ENCODE data around the gene C10orf53.

Gene C10orf53, protein sequence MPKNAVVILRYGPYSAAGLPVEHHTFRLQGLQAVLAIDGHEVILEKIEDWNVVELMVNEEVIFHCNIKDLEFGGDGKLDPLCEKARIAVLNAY

GRCh38 chr10:49679480-49679893 is at the start of gene C10orf53:
C10orf53 (plus strand) TSS chr10:49679651; CDS start chr10:49679698, 47 bp downstream.
- no peak within 1 kb of the TSS for H3K4me3 ChIP-seq (ENCODE audit: low read depth in 1 of 2, low read length in 1 of 2)
- TF ChIP-seq, protein P1, sequence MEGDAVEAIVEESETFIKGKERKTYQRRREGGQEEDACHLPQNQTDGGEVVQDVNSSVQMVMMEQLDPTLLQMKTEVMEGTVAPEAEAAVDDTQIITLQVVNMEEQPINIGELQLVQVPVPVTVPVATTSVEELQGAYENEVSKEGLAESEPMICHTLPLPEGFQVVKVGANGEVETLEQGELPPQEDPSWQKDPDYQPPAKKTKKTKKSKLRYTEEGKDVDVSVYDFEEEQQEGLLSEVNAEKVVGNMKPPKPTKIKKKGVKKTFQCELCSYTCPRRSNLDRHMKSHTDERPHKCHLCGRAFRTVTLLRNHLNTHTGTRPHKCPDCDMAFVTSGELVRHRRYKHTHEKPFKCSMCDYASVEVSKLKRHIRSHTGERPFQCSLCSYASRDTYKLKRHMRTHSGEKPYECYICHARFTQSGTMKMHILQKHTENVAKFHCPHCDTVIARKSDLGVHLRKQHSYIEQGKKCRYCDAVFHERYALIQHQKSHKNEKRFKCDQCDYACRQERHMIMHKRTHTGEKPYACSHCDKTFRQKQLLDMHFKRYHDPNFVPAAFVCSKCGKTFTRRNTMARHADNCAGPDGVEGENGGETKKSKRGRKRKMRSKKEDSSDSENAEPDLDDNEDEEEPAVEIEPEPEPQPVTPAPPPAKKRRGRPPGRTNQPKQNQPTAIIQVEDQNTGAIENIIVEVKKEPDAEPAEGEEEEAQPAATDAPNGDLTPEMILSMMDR (IDR thresholded peaks at IDR 0.05), result no peak
- H3K4me1 ChIP-seq (ENCODE audit: control insufficient read depth in 1 of 2, insufficient read depth in 1 of 2, low read depth in 1 of 2, low read length in 1 of 2), result peaks cover 0 to 6% of the 10 kb centered on the region in 2 experiments

DNA sequence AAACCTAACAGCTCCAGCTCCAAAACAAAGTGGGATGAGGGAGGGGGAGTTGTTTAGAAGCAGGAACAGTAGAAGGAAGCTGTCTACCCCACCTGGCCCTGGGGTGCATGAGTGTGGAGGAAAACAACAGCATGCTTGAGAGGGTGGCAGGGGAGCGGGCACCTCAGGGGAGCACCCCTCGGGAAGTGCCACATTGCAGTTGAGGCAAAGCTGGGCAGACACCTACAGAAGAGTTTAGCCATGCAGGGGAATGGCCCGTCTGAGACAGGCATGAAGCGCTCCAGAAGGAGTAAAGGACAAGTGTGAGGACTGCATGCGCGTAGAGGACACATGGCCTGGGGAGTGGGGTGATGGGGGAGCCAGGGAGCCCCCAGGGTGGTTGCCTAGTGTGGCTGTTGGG is 47.5 kb upstream of the C10orf53 start:
- Histone ChIP-seq H3K27ac (no peak overlapping the region), H3K27me3 (peaks cover 78% of the 10 kb centered on the region), H3K4me3 (ENCODE audit: low read depth in 1 of 2, low read length in 1 of 2) (no peak overlapping the region), H3K4me1 (ENCODE audit: control insufficient read depth in 1 of 2, insufficient read depth in 1 of 2, low read depth in 1 of 2, low read length in 1 of 2) (no peaks in the 10 kb centered on the region), H3K9me3 (no peaks in the 10 kb centered on the region), H3K36me3 (no peaks in the 10 kb centered on the region)
- TF ChIP-seq, protein P1 (IDR thresholded peaks at IDR 0.05), result no peak

More at GRCh38 chr10:49679480-49679893, at the start of gene C10orf53:
- no peak within 1 kb of the TSS for H3K27ac ChIP-seq
- no peaks in the 10 kb centered on the region for H3K36me3 ChIP-seq
- H3K27me3 ChIP-seq, result peaks cover 92% of the 10 kb centered on the region
- H3K9me3 ChIP-seq, result no peaks in the 10 kb centered on the region

DNA sequence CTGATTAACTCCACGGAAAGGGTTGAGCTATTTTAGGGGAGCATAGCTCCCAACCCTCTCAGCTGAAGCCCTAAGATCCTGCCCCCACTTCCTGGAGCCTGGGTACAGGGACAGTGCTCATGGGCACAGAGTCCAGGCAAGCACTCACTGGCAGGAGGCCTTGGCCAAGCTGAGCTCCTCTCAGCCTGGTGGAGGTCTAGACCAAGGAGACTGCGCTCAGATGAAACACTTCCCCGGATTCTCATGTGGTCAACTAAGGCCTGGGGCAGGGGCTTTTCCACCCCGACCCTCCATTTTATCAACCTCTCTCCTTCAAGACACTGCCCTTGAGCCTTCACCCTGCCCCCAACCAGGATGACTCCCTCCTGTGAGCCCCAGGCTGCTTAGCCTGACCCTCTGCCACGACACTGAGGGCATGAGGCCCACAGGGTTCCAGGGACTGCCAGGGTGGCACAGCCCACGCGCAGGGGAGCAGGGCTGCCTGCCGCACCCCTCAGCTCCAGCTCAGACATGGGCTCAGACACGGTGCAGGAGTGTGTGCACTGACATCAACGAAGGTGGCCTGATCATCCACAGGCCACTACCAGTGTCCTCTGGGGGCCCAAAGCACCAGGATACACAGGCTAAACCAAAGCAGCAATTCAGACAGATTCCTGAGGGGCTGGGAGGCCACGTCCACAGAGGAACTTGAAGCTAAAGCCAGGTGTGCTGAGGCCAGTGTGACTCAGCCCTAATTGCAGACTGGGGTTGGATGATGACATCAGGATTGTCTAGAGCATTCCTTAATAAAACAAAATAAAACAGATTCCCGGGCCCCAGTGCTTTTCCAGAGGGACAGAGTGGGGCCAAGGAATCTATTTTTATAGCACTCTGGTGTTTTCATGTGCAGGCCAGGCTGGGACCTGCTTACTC is 46.8 kb upstream of the C10orf53 start:
- TF ChIP-seq, protein P1 (IDR thresholded peaks at IDR 0.05), result no peak
- Histone ChIP-seq H3K27me3 (peaks cover 85% of the 10 kb centered on the region), H3K4me3 (ENCODE audit: low read depth in 1 of 2, low read length in 1 of 2) (no peak overlapping the region), H3K27ac (no peak overlapping the region), H3K36me3 (no peaks in the 10 kb centered on the region), H3K4me1 (ENCODE audit: control insufficient read depth in 1 of 2, insufficient read depth in 1 of 2, low read depth in 1 of 2, low read length in 1 of 2) (no peaks in the 10 kb centered on the region), H3K9me3 (no peaks in the 10 kb centered on the region)

DNA sequence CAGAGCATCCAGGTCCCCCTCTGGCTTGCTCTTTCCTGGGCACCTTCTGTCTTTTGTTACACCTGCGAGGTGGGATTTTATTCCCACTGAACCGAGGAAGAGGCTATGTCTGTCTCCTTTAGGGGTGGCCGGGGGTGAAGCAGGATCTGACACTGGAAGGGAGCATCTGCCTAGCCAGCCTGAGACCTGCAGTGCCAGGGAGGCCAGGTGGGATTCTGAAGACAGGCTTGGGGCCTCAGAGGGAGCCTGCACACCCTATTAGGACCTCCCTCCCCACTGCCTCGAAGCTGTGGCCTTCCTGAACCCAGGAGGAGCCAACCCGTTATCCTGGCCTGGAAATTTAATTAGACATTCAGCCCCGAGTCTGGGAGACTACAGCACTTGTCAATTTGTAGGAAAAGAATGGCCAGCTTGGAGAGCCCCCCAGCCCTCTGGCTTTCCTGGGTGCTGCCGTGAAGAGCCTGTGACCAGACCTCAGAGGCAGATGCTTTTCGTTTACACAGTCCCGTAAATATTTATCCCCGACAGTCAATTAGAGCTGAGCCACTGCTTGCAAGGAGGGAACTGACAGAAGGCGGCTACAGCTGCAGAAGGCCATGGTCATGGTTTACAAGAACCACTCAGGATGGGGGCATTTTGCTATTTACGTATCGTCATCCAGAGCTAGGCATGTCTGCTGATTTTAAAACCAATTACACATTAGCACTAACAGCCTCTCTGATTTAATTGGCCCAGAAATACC is 46.0 kb upstream of the C10orf53 start:
- H3K27me3 ChIP-seq, result peaks cover 94% of the 10 kb centered on the region
- TF ChIP-seq, protein P1 (IDR thresholded peaks at IDR 0.05), result no peak

DNA sequence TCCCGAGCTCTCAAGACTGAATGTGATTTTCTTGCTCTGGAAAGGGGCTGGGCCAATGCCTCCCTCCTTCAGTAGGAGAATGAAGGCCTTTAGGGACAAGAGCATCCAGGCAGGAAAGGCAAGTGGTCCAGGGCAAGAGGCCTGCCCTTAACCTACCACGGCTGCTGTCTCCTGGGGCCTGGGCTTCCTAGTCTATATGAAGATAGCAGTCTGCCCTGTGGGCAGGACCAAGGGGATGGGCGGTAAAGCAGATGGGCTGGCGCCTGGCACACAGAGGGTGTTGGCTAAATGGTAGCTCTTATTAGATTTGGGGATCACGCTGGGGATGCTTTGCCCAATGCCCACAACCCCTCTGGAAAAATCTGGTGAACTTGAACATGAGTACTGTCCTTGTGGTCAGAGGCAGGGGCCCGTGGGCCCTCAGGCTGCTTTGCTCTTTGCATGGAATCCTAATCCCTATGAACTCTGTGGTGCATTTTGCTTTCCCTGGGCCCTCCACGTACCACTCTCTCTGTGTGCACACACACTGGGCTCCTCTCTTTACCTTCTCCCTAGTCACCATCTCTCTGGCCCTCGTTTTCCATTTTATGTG is 45.3 kb upstream of the C10orf53 start:
- peaks cover 99% of the 10 kb centered on the region for H3K27me3 ChIP-seq
- H3K9me3 ChIP-seq, result no peaks in the 10 kb centered on the region
- no peak overlapping the region for H3K4me3 ChIP-seq (ENCODE audit: low read depth in 1 of 2, low read length in 1 of 2)
- no peak overlapping the region for H3K27ac ChIP-seq
- H3K36me3 ChIP-seq, result no peaks in the 10 kb centered on the region
- no peaks in the 10 kb centered on the region for H3K4me1 ChIP-seq (ENCODE audit: control insufficient read depth in 1 of 2, insufficient read depth in 1 of 2, low read depth in 1 of 2, low read length in 1 of 2)
- TF ChIP-seq, protein P1 (IDR thresholded peaks at IDR 0.05), result no peak

More for the DNA sequence above, 46.0 kb upstream of the C10orf53 start:
- H3K9me3 ChIP-seq, result no peaks in the 10 kb centered on the region
- no peaks in the 10 kb centered on the region for H3K36me3 ChIP-seq
- H3K4me1 ChIP-seq (ENCODE audit: control insufficient read depth in 1 of 2, insufficient read depth in 1 of 2, low read depth in 1 of 2, low read length in 1 of 2), result no peaks in the 10 kb centered on the region
- H3K27ac ChIP-seq, result no peak overlapping the region
- H3K4me3 ChIP-seq (ENCODE audit: low read depth in 1 of 2, low read length in 1 of 2), result no peak overlapping the region

All from neutrophil (primary cell).